ENCODE data around the gene MEX3B.

DNA sequence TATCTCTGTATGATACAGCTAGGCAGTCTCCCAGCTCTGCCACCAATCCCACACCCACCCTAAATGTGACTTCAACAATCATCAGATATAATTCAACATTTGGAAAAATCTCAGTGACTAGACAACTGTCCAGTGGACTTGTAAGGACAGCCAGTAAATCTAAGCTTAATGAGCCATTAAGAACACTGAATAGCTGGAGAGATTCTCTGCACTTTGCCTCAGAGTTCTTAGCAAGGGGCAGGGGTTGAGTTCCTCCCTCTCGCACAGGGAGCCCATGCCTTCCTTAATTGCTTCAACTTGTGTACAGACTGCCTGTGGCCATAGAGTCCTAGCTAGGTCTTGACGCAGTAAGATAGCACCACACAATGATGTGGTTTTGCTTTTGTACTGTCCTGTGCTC, 15.6 kb downstream of the MEX3B start:
- TF ChIP-seq GATA3 (IDR thresholded peaks at IDR 0.05; ENCODE audit: low read depth, low read length) (no peak), GATA2 (IDR thresholded peaks at IDR 0.05; ENCODE audit: low read depth, low read length) (no peak)

All from SH-SY5Y (cell line).